ENCODE results near the gene FDPS. TPM values are rescaled to one million over a fixed set of nuclear protein-coding genes. Genes with fewer than 3 reads are reported as not detected.

The FDPS gene
- total RNA-seq, 1 donor from 2014 or later: 693 TPM

DNA sequence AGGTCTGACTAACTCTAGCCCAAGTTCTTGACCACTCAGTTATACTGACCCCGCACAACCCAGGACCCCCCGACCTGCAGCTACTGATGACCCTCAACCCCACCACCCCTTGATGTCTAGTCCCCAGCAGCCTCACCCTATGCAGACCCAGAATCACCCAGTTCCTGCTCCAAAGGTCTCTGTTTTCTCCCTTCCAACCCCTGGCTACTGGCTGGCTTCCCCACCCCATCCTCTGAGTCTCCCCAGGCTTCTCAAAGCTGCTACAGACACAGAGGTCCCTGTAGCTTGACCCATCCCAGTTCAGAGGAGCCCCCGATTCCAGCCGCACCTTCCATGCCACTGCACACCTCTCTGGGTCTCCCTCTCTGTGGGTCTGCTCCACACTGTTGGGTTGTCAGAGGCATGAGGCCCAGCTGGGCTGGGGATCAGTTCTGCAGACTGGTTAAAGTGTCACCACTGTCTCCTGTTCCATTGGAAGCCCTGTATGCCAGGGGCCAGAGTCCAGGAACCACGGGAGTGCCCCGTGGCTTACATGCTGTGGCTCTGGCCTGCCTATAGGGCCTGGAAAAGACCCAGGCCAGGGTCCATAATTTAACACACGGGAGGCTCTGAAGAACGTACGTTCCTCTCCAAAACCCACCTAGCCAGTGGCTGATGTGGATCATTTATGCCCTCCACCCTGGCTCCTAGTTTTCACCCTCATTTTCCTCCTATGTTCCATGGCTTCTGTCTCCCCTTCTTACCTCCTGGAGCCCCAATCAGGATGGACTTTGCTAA lies 7.9 kb upstream of the FDPS start:
- no peak for TF ChIP-seq CTCF (conservative IDR thresholded peaks at IDR 0.05)
- no peaks in the 10 kb centered on the region for H3K36me3 Mint-ChIP-seq (ENCODE audit: low read depth)
- no peaks in the 10 kb centered on the region for H3K9me3 Mint-ChIP-seq
- no peak overlapping the region for H3K4me3 Mint-ChIP-seq
- H3K27me3 Mint-ChIP-seq (ENCODE audit: low read depth): no peaks in the 10 kb centered on the region
- H3K4me1 Mint-ChIP-seq: peaks cover 18% of the 10 kb centered on the region
- H3K27ac Mint-ChIP-seq (ENCODE audit: unreplicated experiment): peak overlapping the region; percentile 87
- DNase-seq (ENCODE audit: low read depth, low spot score): no peak

DNA sequence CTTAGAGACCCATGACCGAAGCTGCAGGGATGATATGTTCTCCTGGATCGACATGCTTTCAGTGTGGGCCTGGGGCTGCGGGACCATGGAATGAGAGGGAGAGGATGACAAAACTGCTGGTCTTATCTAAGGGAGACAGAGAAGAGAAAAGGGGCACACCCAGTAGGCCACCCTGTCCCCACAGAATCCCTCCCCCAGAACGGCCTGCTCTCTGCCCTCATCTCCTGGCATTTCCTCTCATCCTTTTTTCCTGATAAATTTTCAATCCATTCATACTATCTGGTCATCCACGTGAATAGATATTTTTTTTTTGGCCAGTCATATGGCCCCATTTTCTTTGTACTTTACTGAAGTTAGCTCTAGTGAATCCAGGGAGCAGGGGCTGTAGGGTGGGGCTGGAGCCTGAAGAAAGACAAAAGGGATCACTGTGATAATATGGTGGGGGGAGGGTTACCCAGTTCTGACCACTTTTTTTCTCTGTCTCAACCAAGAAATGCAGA lies 7.3 kb upstream of the FDPS start, which contains the start of gene PKLR:
Gene PKLR (minus strand): TSS at position 97 of the 500 bp plus-strand sequence. CDS start 43 bp downstream, at position 54.
- DNase-seq (ENCODE audit: low read depth, low spot score): no peak
- Mint-ChIP-seq H3K27me3 (ENCODE audit: low read depth) (no peaks in the 10 kb centered on the region), H3K9me3 (no peaks in the 10 kb centered on the region), H3K36me3 (ENCODE audit: low read depth) (no peaks in the 10 kb centered on the region), H3K4me3 (no peak within 1 kb of the TSS), H3K27ac (ENCODE audit: unreplicated experiment) (peak within 1 kb of the TSS; percentile 87), H3K4me1 (peaks cover 23% of the 10 kb centered on the region)
- TF ChIP-seq CTCF (conservative IDR thresholded peaks at IDR 0.05): no peak

- Mint-ChIP-seq H3K36me3 (ENCODE audit: low read depth) (peaks cover 4% of the 10 kb centered on the region), H3K9me3 (no peaks in the 10 kb centered on the region), H3K27ac (ENCODE audit: unreplicated experiment) (peak overlapping the region; percentile 91), H3K4me1 (peaks cover 39% of the 10 kb centered on the region), H3K4me3 (no peak overlapping the region), H3K27me3 (ENCODE audit: low read depth) (no peaks in the 10 kb centered on the region)
- TF ChIP-seq CTCF (conservative IDR thresholded peaks at IDR 0.05): no peak
- DNase-seq (ENCODE audit: low read depth, low spot score): no peak
Observed at GRCh38 chr1:155304558-155305063, 4.1 kb upstream of the FDPS start.

DNA sequence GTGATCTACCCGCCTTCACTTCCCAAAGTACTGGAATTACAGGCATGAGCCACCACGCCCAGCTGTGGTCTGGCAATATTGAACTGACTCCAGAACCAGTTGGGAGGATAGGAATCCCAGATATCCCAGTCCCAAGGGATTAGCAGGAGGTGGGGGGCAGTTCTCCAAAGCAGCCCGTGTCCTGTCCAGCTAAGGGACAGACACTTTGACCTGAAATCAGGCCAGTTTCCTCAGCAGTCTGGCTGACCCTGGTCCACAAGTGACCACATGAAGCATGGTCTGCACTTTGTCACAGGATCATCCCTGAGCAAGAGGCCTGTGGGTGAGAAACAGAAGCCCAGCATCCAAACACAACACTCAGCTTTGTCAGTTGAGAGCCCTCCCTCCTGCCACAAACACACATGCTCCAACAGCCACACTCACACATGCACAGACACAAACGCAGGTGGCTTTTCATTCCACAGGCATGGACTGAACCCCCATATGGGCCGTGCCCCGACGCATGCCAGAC lies 2.7 kb upstream of the FDPS start:
- Mint-ChIP-seq H3K4me3 (peak overlapping the region; percentile 62), H3K4me1 (peaks cover 50% of the 10 kb centered on the region), H3K27me3 (ENCODE audit: low read depth) (no peaks in the 10 kb centered on the region), H3K36me3 (ENCODE audit: low read depth) (peaks cover 11% of the 10 kb centered on the region), H3K27ac (ENCODE audit: unreplicated experiment) (peak overlapping the region; percentile 84), H3K9me3 (no peaks in the 10 kb centered on the region)
- no peak for TF ChIP-seq CTCF (conservative IDR thresholded peaks at IDR 0.05)
- no peak for DNase-seq (ENCODE audit: low read depth, low spot score)

GRCh38 chr1:155307247-155307740 lies 1.4 kb upstream of the FDPS start:
- H3K4me3 Mint-ChIP-seq: peak overlapping the region; percentile 84
- no peak for DNase-seq (ENCODE audit: low read depth, low spot score)
- no peaks in the 10 kb centered on the region for H3K9me3 Mint-ChIP-seq
- peak; percentile 50 for TF ChIP-seq CTCF (conservative IDR thresholded peaks at IDR 0.05)
- no peaks in the 10 kb centered on the region for H3K27me3 Mint-ChIP-seq (ENCODE audit: low read depth)
- H3K4me1 Mint-ChIP-seq: peaks cover 54% of the 10 kb centered on the region
- peaks cover 21% of the 10 kb centered on the region for H3K36me3 Mint-ChIP-seq (ENCODE audit: low read depth)
- peak overlapping the region; percentile 84 for H3K27ac Mint-ChIP-seq (ENCODE audit: unreplicated experiment)
